GM19239 (cell line): Measurements from ENCODE around the gene LIPA.
"Not testable (repeated sequence)": the region's sequence is repeated elsewhere in the genome, so short reads cannot be mapped to it uniquely, and the experiment has no call there.

Source experiments
- DNase-seq: peaks from one replicate; pipeline ENCODE4 v3.0.0; 2011; ENCODE audit warnings: low spot score; ENCODE audit not compliant: insufficient read length
- FAIRE-seq: peaks from 2 replicates; lab custom pipeline; 2011; peaks lifted over from hg19 to GRCh38; lab: Jason Lieb, UNC

The LIPA gene

GRCh38 chr10:89273680-89274079 is 22.1 kb upstream of the LIPA start:
- FAIRE-seq = no peak
- DNase-seq = no peak

GRCh38 chr10:89271532-89271931 is 20.0 kb upstream of the LIPA start:
- DNase-seq (no peak), FAIRE-seq (no peak)

GRCh38 chr10:89270153-89270483 is 18.5 kb upstream of the LIPA start:
- no peak for FAIRE-seq

GRCh38 chr10:89269433-89270152 is 18.0 kb upstream of the LIPA start:
- FAIRE-seq = no peak
- DNase-seq = no peak

More at GRCh38 chr10:89270153-89270483, 18.5 kb upstream of the LIPA start:
- no peak for DNase-seq

DNA sequence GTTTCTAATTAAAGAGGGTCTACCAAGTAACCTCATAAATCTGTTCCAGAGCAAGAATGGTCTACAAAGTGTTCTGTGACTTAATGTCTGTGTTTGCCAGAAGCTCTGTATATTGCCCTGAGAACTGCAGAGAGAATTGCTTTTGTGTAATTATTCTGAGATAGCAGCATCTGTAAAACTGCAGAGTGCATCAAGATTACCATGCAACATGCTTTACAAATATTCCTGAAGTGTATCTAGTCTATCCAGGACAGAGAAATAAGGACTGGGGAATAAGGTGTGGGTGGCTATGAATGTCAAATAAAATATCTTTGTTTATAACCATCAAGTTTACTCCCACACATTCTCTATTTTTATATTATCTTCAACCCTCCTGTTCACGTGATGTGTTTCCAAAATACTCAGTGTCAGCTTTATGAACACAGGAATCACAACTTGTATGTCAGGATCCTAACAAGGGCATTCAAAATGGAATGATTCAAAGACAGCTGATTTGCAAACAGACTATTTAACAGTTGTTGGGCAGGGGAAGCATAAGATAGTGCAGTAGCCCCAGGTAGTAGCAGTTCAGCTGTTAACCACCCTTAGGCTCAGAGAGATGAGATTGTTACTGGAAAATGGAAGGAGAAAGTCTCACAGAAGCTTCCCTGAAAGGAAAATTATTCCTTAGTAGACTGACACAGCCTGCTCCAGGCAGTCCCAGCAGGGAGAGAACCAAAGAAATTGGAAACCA is 15.3 kb upstream of the LIPA start:
- no peak for FAIRE-seq

DNA sequence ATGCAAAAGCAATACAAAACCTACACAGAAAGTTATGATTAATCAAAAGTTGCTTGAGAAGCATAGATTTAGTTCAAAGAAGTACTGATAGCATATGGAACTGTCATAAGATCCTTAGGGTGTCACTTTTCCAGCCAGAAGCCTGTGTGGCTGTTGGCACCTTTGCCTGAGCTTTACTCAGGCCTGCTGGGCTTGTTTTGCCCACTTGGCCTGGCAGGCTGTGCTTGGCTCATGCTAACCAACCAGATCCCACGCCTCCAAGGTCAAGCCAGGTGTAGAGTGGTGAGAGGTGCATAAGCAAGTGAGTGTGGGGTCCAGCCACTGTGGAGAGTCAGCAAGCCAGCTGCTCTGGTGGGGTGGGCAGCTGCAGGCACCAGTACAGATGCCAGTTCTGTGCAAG is 12.0 kb upstream of the LIPA start:
- DNase-seq (no peak), FAIRE-seq (no peak)

More for the DNA sequence above, 15.3 kb upstream of the LIPA start:
- no peak for DNase-seq

DNA sequence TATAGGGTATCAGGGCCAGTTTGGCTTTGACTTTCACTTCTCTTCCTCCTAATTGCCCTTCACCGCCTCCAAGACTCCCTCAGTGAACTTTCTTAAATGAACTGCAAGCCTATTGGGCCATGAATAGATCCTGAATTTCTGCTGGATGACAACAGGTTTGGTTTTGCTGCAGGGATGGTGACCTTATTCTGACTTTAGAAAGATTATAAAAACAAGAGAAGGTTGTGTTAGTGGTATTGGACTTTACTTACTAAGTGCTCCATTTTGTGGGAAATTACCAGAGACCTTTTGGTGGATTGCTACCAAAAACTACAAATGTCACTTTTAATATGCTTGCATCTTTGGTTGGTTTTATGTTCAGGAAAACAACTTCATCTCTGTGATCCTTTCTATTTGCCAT is 11.5 kb upstream of the LIPA start:
- peak; percentile 61 for FAIRE-seq
- DNase-seq = no peak

GRCh38 chr10:89262086-89263051 is 10.8 kb upstream of the LIPA start:
- DNase-seq (no peak), FAIRE-seq (no peak)

DNA sequence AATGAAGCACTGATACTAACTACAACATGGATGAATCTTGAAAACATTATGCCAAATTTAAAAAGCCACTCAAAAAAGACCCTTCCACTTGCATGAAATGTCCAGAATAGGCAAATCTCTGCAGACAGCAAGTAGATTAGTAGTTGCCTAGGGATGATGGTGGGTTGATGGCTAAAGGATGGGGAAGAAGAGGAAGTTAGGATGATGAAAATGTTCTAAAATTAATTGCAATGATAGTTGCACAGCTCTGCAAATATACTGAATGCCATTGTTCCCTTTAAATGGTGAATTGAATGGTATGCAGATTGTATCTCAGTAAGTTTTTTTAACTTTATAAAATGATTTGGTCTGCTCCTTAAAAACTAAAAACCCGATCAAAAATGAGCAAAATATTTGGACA is 7.3 kb upstream of the LIPA start:
- DNase-seq (no peak), FAIRE-seq (no peak)

GRCh38 chr10:89257581-89257980 is 6.0 kb upstream of the LIPA start:
- no peak for DNase-seq
- no peak for FAIRE-seq

DNA sequence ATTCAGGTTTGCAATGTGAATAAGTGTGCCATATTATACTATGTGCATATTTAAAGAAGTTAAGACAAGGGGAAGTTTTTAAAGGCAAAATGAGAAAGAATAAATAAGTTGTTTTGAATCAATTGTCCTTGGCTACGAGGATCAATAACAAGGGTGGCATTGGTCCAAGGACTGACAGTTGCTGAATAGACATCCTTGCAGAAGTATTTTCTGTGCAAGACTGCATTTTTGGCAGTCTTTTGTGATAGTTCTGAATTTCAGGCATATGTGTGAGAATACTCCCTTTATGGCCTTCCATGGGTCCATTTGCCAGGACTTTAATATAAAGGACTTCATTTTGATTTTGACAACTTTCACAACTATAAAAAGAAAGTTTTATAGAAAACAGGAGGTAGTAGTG is 5.4 kb upstream of the LIPA start:
- DNase-seq (no peak), FAIRE-seq (no peak)

DNA sequence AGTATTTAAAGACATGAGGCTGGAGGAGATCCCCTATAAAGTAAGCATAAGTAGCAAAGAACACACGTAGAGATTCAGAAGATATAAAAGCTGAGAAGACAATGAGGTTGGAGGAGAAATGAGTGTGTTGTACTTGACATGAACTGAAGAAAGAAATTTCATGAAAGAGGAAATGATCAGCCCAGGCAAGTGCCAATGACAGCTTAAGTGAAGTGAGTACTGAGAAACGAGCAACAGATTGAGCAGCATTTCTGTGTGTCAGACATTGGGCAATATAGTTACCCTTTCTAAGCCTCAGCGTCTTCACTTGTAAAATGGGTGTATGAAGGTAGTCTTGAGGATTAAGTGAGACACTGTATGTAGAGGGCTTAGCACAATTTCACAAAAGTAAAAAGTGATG is 4.8 kb upstream of the LIPA start:
- FAIRE-seq = no peak

DNA sequence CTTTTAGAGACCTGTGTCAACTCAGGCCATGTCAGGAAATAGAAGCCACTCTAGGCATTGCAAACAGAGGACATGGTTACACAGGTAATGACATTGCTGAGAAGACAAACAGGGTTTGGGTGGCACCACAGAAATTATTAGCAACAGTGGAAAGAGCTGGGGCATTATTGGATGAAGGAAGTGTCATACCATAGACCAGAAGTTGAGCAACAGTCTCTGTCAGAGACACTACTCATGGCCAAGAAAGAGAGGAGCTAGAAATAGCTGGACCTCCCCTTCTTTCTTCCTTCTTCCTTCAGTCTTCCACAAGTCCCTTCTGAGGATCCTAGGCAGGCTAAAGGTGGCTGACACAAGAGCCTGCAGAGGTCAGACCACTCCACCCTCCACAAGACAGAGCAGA is 4.2 kb upstream of the LIPA start:
- DNase-seq = no peak
- FAIRE-seq = no peak

More for the DNA sequence above, 4.8 kb upstream of the LIPA start:
- DNase-seq = no peak

- not testable (repeated sequence) for DNase-seq, FAIRE-seq
Measured at GRCh38 chr10:89255091-89255579, 3.6 kb upstream of the LIPA start.

DNA sequence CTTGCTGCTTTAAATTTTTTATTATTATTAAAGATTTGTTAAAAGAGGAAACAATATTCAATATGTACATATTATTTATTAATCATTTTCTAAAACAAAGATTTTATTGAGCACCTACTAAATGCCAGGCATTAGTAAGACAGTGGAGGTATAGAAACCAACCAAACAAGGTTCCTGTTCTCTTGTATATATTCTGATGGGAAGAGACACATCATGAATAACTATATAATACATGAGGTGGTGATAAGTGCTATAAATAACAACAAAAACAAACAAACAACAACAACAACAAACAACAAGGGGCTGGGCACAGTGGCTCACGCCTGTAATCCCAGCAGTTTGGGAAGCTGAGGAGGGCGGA is 630 bp upstream of the LIPA start:
- FAIRE-seq (no peak), DNase-seq (no peak)

DNA sequence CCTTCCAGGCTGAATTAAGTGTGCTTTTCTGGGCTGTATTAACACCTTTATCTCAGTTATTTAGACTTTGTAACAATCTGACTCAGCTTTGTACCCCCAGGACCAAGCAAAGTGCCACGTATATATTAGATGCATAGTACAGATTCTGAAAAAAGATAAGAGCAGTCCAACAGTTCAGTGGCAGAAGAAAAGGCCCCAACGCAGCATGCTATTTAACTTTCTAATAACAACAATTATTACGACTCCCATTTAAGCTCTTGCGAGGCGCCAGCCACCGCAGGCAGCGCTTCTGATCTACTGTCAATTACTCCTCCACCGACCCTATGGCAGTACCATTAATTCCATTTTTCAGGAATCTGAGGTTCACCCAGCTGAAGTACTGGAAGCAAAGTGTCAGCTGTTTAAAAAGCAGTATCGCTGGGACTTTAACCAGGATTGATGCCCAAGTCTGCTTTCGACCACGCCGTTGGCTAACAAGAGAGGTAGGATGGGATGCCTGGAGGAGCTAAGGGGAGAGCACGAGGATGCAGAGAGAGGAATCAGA is 638 bp downstream of the LIPA start:
- FAIRE-seq (no peak), DNase-seq (no peak)

DNA sequence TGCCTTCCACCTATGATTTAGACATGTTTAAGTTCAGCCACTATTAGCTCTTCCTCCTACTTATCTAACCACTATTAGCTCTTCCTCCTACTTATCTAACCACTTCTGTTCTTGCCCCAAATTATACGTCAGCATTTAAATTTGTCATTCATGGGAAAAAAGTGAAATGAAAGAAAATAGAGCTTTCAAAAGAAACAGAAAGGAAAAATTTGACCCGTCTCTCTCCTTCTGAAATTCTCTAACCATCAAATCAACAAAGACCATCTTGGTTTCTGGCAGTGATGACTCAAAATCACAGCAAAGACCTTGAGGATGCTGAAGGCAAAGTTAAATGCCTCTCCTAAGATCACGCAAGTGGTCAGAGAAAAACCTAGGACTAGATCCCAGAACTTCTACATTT is 2.6 kb downstream of the LIPA start:
- DNase-seq (no peak), FAIRE-seq (no peak)

GRCh38 chr10:89247623-89248022 is 4.0 kb downstream of the LIPA start:
- FAIRE-seq, DNase-seq: not testable (repeated sequence)

GRCh38 chr10:89245802-89246201 is 5.8 kb downstream of the LIPA start:
- peak; percentile 96 for FAIRE-seq
- DNase-seq = peak; percentile 24

GRCh38 chr10:89242840-89243568 is 8.6 kb downstream of the LIPA start:
- FAIRE-seq = peak; percentile 93
- DNase-seq = no peak
